Stomach smooth muscle (tissue), 2 donors: ENCODE measurements around the gene SGIP1.

ENCODE experiments used
- H3K27ac ChIP-seq: one replicate; pipeline ENCODE4 v1.7.0; 2013; ENCODE audit warnings: mild to moderate bottlenecking, low read length, inconsistent platforms
- H3K27me3 ChIP-seq, 2 donors: one replicate each; pipeline ENCODE4 v1.7.0; 2013; ENCODE audit warnings: low read length in 2 of 2; ENCODE audit not compliant: insufficient read depth in 2 of 2, control insufficient read depth in 1 of 2
- H3K36me3 ChIP-seq, 2 donors: one replicate each; pipeline ENCODE4 v1.7.0; 2013; ENCODE audit warnings: low read length in 2 of 2; ENCODE audit not compliant: control insufficient read depth in 2 of 2, insufficient read depth in 2 of 2
- H3K4me1 ChIP-seq: one replicate; pipeline ENCODE4 v1.7.0; 2013; ENCODE audit warnings: low read length; ENCODE audit not compliant: control insufficient read depth, insufficient read depth
- H3K4me3 ChIP-seq, 2 donors: one replicate each; pipeline ENCODE4 v1.7.0; 2013; ENCODE audit warnings: low read length in 2 of 2
- H3K9ac ChIP-seq, 2 donors: one replicate each; pipeline ENCODE4 v1.7.0; 2013; ENCODE audit warnings: low read length in 2 of 2, mild to moderate bottlenecking in 1 of 2
- H3K9me3 ChIP-seq, 2 donors: one replicate each; pipeline ENCODE4 v1.7.0; 2013; ENCODE audit warnings: low read length in 2 of 2; ENCODE audit not compliant: control insufficient read depth in 2 of 2
- donor health status: healthy.
- donor health status: Pancreatic carcinoma.

Gene SGIP1

GRCh38 chr1:66767626-66768025 is 233.7 kb downstream of the SGIP1 start:
- Histone ChIP-seq H3K9ac (no peak overlapping the region), H3K4me1 (no peaks in the 10 kb centered on the region), H3K4me3 (no peak overlapping the region), H3K27ac (no peak overlapping the region), H3K36me3 (no peaks in the 10 kb centered on the region), H3K27me3 (no peaks in the 10 kb centered on the region), H3K9me3 (no peaks in the 10 kb centered on the region)

GRCh38 chr1:66768965-66769364 is 235.0 kb downstream of the SGIP1 start:
- Histone ChIP-seq H3K36me3 (no peaks in the 10 kb centered on the region), H3K9ac (no peak overlapping the region), H3K27me3 (no peaks in the 10 kb centered on the region), H3K27ac (no peak overlapping the region), H3K4me3 (no peak overlapping the region), H3K4me1 (no peaks in the 10 kb centered on the region), H3K9me3 (no peaks in the 10 kb centered on the region)

GRCh38 chr1:66769512-66770229 is 235.7 kb downstream of the SGIP1 start:
- no peak overlapping the region for H3K27ac ChIP-seq
- no peaks in the 10 kb centered on the region for H3K27me3 ChIP-seq
- no peak overlapping the region for H3K4me3 ChIP-seq
- H3K4me1 ChIP-seq, result no peaks in the 10 kb centered on the region
- no peak overlapping the region for H3K9ac ChIP-seq
- no peaks in the 10 kb centered on the region for H3K9me3 ChIP-seq
- H3K36me3 ChIP-seq, result no peaks in the 10 kb centered on the region

GRCh38 chr1:66770240-66770639 is 236.3 kb downstream of the SGIP1 start:
- Histone ChIP-seq H3K27ac (no peak overlapping the region), H3K9me3 (no peaks in the 10 kb centered on the region), H3K4me1 (no peaks in the 10 kb centered on the region), H3K9ac (no peak overlapping the region), H3K27me3 (no peaks in the 10 kb centered on the region), H3K4me3 (no peak overlapping the region), H3K36me3 (no peaks in the 10 kb centered on the region)

- H3K4me1 ChIP-seq, result no peaks in the 10 kb centered on the region
- H3K4me3 ChIP-seq, result no peak overlapping the region
- no peak overlapping the region for H3K9ac ChIP-seq
- no peaks in the 10 kb centered on the region for H3K9me3 ChIP-seq
- no peak overlapping the region for H3K27ac ChIP-seq
- no peaks in the 10 kb centered on the region for H3K27me3 ChIP-seq
- no peaks in the 10 kb centered on the region for H3K36me3 ChIP-seq
These were observed 236.7 kb downstream of the SGIP1 start for GRCh38 chr1:66770694-66771093.

- Histone ChIP-seq H3K27ac (no peak overlapping the region), H3K4me1 (no peaks in the 10 kb centered on the region), H3K9ac (no peak overlapping the region), H3K9me3 (no peaks in the 10 kb centered on the region), H3K36me3 (no peaks in the 10 kb centered on the region), H3K27me3 (no peaks in the 10 kb centered on the region), H3K4me3 (no peak overlapping the region)
These were observed 239.3 kb downstream of the SGIP1 start for GRCh38 chr1:66773227-66773626.

- Histone ChIP-seq H3K9me3 (no peaks in the 10 kb centered on the region), H3K27ac (no peak overlapping the region), H3K4me1 (no peaks in the 10 kb centered on the region), H3K4me3 (no peak overlapping the region), H3K36me3 (no peaks in the 10 kb centered on the region), H3K27me3 (no peaks in the 10 kb centered on the region), H3K9ac (no peak overlapping the region)
These were observed 240.5 kb downstream of the SGIP1 start for GRCh38 chr1:66774438-66774837.

GRCh38 chr1:66775646-66776045 is 241.7 kb downstream of the SGIP1 start:
- Histone ChIP-seq H3K27ac (no peak overlapping the region), H3K36me3 (no peaks in the 10 kb centered on the region), H3K27me3 (no peaks in the 10 kb centered on the region), H3K9me3 (no peaks in the 10 kb centered on the region), H3K4me3 (no peak overlapping the region), H3K4me1 (no peaks in the 10 kb centered on the region), H3K9ac (no peak overlapping the region)

- no peak overlapping the region for H3K9ac ChIP-seq
- H3K9me3 ChIP-seq, result no peaks in the 10 kb centered on the region
- no peak overlapping the region for H3K27ac ChIP-seq
- H3K36me3 ChIP-seq, result no peaks in the 10 kb centered on the region
- no peaks in the 10 kb centered on the region for H3K4me1 ChIP-seq
- H3K4me3 ChIP-seq, result no peak overlapping the region
- no peaks in the 10 kb centered on the region for H3K27me3 ChIP-seq
These were observed 243.9 kb downstream of the SGIP1 start for GRCh38 chr1:66777831-66778230.

- Histone ChIP-seq H3K4me3 (no peak overlapping the region), H3K27me3 (no peaks in the 10 kb centered on the region), H3K27ac (no peak overlapping the region), H3K9ac (no peak overlapping the region), H3K36me3 (no peaks in the 10 kb centered on the region), H3K9me3 (no peaks in the 10 kb centered on the region), H3K4me1 (no peaks in the 10 kb centered on the region)
These were observed 244.3 kb downstream of the SGIP1 start for GRCh38 chr1:66778266-66778665.

- Histone ChIP-seq H3K9me3 (no peaks in the 10 kb centered on the region), H3K36me3 (no peaks in the 10 kb centered on the region), H3K27ac (no peak overlapping the region), H3K4me3 (no peak overlapping the region), H3K27me3 (no peaks in the 10 kb centered on the region), H3K4me1 (no peaks in the 10 kb centered on the region), H3K9ac (no peak overlapping the region)
These were observed 245.0 kb downstream of the SGIP1 start for GRCh38 chr1:66778969-66779368.
